Heart left ventricle (tissue), 16 donors: ENCODE measurements around the gene ADGRA1. TPM values are rescaled to one million over a fixed set of nuclear protein-coding genes. Genes with fewer than 3 reads are reported as not detected.
A peak's percentile ranks its signal among the peaks of the same experiment; 100 is the strongest.

Experiments
- ATAC-seq, 4 donors: fragments of 200-7000 bp; cut with Tn5 transposase; one replicate each; pipeline ENCODE4 v1.9.1; 2020 to 2022; ENCODE audit warnings: moderate library complexity in 4 of 4, mild to moderate bottlenecking in 3 of 4, moderate number of reproducible peaks in 1 of 4
- DNase-seq, 5 donors: peaks; one replicate each; pipeline ENCODE4 v3.0.0-alpha.2; 2020
- H3K27ac ChIP-seq, 12 donors: fragments of 200-600 bp; sonication (generic) in 4 of 12; one replicate each; pipeline versions ENCODE4 v1.5.0 to v1.8.0; 2016 to 2022; ENCODE audit warnings: mild to moderate bottlenecking in 2 of 12
- H3K27me3 ChIP-seq, 9 donors: fragments of 200-600 bp; sonication (generic) in 2 of 9; one replicate each; pipeline versions ENCODE4 v1.5.1 to v1.8.0; 2016 to 2022; ENCODE audit warnings: mild to moderate bottlenecking in 3 of 9
- H3K36me3 ChIP-seq, 9 donors: fragments of 200-600 bp; sonication (generic) in 2 of 9; one replicate each; pipeline versions ENCODE4 v1.5.0 to v1.8.0; 2018 to 2022; ENCODE audit warnings: mild to moderate bottlenecking in 2 of 9
- H3K4me1 ChIP-seq, 12 donors: fragments of 200-600 bp; sonication (generic) in 4 of 12; one replicate each; pipeline versions ENCODE4 v1.5.0 to v1.8.0; 2016 to 2022; ENCODE audit warnings: mild to moderate bottlenecking in 3 of 12
- H3K4me3 ChIP-seq, 12 donors: fragments of 200-600 bp; sonication (generic) in 4 of 12; one replicate each; pipeline versions ENCODE4 v1.5.0 to v1.8.0; 2017 to 2022; ENCODE audit warnings: mild to moderate bottlenecking in 9 of 12, moderate library complexity in 4 of 12
- H3K9me3 ChIP-seq, 12 donors: fragments of 200-600 bp; sonication (generic) in 4 of 12; one replicate each; pipeline versions ENCODE4 v1.5.0 to v1.8.0; 2016 to 2022; ENCODE audit warnings: mild to moderate bottlenecking in 1 of 12
- POLR2A ChIP-seq, 2 donors: fragments of 450-650 bp; IDR thresholded peaks; one replicate each; pipeline ENCODE4 v1.6.1; 2017; ENCODE audit warnings: antibody characterized with exemption in 2 of 2, mild to moderate bottlenecking in 2 of 2, moderate library complexity in 2 of 2
- WGBS, 4 donors: extraction: QIAGEN DNeasy Blood & Tissue Kit in 2 of 4; methylation state at CpG; one replicate each; pipeline versions ENCODE4 v1.1.5 to v1.1.7; 2013 to 2018; 5-methylcytosine and 5-hydroxymethylcytosine counted together
- intact Hi-C, 10 donors: fragments of 100-400 bp; cut with DNase I; formaldehyde crosslinking; loops; one replicate each; pipeline versions ENCODE4 v1.11.1 to v1.14.2; 2022
- polyA plus RNA-seq, 2 donors: library from polyadenylated mRNA; stranded (reverse); fragments of 200-250 nt; gene quantifications; one replicate each; pipeline ENCODE4 v1.2.3, GENCODE V29; 2013
- total RNA-seq, 9 donors: library from RNA; depleted of rRNA in 2 of 9; stranded (reverse); fragments of >200 nt in 2 of 9; fragmentation: NEBNext Ultra II Directional in 3 of 9; extraction: Animal tissue kit (Norgen Biotek cat#: 25700) in 3 of 9; gene quantifications; one replicate each; pipeline versions ENCODE4 v1.1.0 to v1.2.4, GENCODE V29; 2016 to 2023
- TF ChIP-seq, protein P1 (sequence below), 12 donors: fragments of 200-600 bp; sonication (generic) in 4 of 12; IDR thresholded peaks; one replicate each; pipeline versions ENCODE4 v1.5.0 to v1.8.0; 2018 to 2022; ENCODE audit warnings: antibody characterized with exemption in 12 of 12, mild to moderate bottlenecking in 5 of 12
- donor health status: ischemic (EF 13 %, LVEDD 7.1; RV severe dilation, severe dysfunction).
- donor health status: healthy with polysubstance abuse.
- donor health status: DM: no; HTN: yes; CAD: no.
- donor health status: DM: no; HTN: no; CAD: no.
- donor health status: ischemic (EF 25% LVEDD 6.9; RV normal size, moderate dysfunction).
- donor health status: ischemic (EF 25% LVEDD 5.7; RV mildly dilated, moderate dysfunction).
- donor health status: healthy.
- donor health status: DM: yes; HTN: yes; CAD: no.
- donor health status: ischemic (EF 35%, LVEDD 5.7; RV mildly dilated, moderate dysfunction).
- donor health status: nonischemic (EF 11% LVEDD 7.7; RV severe dilation, severe dysfunction).
- donor health status: DM: yes; HTN: yes; CAD: no.
- donor health status: PGD.
- donor health status: ischemic (EF 29% LVEDD 5.4; RV normal size, mild dysfunction).
- donor health status: nonischemic (EF 23%, LVEDD 6.1; RV moderate dilation, normal function).

Gene ADGRA1
- total and polyA plus RNA-seq, 11 donors = 0.03 to 0.19 (median 0.13) TPM; not detected in 8

DNA sequence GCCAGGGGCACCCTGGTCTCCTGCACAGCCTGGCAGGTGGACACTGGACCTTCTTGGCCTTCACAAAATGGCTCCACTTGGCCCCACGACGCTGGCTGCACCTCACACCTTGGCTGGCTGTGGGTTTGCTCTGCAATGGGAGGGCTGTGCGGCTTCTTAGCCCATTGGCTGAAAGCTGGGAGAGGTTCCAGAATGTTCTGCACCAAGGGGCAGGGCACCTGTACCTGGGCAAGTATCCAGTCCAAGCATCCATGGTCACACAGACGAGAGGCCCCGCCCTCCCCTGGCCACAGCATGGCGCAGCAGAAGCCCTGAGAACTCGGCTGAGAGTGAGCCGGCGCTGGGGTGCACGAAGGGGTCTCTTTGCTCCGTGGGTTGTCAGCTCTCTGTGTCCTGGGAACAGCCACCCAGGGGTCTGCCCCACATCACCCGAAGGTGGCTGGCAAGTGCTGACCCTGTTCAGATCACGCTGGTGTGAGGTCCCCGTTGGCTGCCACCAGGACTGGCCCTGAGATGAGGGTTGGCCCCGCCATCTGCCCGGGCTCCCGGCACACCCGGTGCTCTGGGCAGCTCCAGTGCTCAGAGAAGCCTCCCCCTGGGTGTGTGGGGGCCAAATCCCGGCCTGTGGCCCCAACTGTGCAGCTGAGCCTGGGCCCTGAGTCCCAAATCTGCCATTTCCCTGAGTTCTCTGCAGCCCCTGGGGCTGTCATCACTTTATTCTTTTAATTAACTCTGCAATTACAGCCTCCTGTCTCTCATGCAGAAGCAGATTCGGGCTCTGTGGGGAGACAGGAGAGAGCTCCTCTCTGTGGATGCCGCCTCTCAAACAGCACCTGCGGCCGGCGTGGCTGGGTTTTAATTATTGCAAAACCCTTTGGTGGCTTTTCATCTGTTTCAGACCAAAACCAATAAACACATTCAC, 19.4 kb upstream of the ADGRA1 start:
- peaks cover 0 to 4% (median 0%) of the 10 kb centered on the region in 12 donors for H3K4me1 ChIP-seq
- ATAC-seq (no peak), DNase-seq (no peak)
- intact Hi-C loops = no loop called here
- H3K27me3 ChIP-seq = peaks cover 0 to 35% (median 0%) of the 10 kb centered on the region in 9 donors
- H3K9me3 ChIP-seq = no peaks in the 10 kb centered on the region
- TF ChIP-seq, protein P1, sequence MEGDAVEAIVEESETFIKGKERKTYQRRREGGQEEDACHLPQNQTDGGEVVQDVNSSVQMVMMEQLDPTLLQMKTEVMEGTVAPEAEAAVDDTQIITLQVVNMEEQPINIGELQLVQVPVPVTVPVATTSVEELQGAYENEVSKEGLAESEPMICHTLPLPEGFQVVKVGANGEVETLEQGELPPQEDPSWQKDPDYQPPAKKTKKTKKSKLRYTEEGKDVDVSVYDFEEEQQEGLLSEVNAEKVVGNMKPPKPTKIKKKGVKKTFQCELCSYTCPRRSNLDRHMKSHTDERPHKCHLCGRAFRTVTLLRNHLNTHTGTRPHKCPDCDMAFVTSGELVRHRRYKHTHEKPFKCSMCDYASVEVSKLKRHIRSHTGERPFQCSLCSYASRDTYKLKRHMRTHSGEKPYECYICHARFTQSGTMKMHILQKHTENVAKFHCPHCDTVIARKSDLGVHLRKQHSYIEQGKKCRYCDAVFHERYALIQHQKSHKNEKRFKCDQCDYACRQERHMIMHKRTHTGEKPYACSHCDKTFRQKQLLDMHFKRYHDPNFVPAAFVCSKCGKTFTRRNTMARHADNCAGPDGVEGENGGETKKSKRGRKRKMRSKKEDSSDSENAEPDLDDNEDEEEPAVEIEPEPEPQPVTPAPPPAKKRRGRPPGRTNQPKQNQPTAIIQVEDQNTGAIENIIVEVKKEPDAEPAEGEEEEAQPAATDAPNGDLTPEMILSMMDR (IDR thresholded peaks at IDR 0.05) = no peak
- TF ChIP-seq POLR2A (IDR thresholded peaks at IDR 0.05) = no peak
- no peaks in the 10 kb centered on the region for H3K36me3 ChIP-seq
- no peak overlapping the region for H3K4me3 ChIP-seq
- WGBS, 4 donors = 82 to 84% (median 84%) methylated on average over 16 to 24 of the region's 24 CpGs
- no peak overlapping the region for H3K27ac ChIP-seq

DNA sequence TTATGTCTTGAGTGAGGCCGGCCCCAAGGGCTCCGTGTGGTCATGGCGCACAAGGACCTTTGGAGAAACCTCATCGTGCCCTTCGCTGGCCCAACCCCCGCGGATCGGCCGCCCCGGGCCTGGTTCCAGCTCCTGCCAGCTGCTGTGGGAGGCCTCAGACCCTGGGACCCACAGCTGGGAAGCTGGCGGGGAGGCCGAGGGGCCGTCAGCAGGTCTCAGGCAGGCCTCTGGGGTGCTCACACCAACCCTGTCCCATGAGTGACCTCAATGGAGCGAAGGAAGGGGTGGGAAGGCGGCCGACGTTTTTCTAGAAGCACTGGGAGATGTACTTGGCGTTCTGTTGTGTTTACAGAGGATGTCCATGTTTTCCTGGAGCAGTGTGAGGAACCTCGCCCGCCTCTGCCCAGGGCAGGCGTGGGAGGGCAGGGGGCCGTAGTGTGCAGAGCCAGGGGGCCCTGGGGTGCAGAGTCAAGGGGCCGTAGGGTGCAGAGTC, 18.6 kb upstream of the ADGRA1 start:
- Histone ChIP-seq H3K4me3 (no peak overlapping the region), H3K27me3 (peaks cover 0 to 40% (median 0%) of the 10 kb centered on the region in 9 donors), H3K36me3 (no peaks in the 10 kb centered on the region), H3K27ac (no peak overlapping the region), H3K4me1 (peaks cover 0 to 4% (median 0%) of the 10 kb centered on the region in 12 donors), H3K9me3 (no peaks in the 10 kb centered on the region)
- ATAC-seq (no peak), DNase-seq (no peak)
- 64 to 74% (median 69%) methylated on average over 20 to 23 of the region's 23 CpGs for WGBS, 4 donors
- intact Hi-C loops = no loop called here
- TF ChIP-seq POLR2A (IDR thresholded peaks at IDR 0.05) = no peak
- TF ChIP-seq, protein P1 (IDR thresholded peaks at IDR 0.05) = no peak

DNA sequence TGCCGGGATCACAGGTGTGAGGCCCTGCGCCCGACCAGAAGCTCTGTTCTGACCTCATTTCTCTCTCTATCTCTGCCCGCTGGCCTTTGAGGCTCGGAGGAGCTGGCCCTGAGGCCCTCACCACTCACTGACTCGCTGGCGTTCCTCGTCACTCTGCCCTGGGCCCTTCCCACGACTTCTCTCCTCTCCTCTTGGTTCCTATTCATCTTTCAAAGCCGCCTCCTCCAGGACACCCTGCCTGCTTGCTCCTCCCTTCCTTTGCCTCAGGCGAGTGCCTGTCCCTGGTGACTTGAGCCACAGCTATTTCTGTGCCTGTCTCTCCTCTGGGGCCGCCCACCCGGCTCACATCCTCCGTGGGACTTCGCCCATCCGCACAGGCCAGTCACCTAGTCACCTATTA, 17.3 kb upstream of the ADGRA1 start:
- no peak for ATAC-seq
- peaks cover 0 to 49% (median 6%) of the 10 kb centered on the region in 9 donors for H3K27me3 ChIP-seq
- 67 to 73% (median 72%) methylated on average over 16 of the region's 16 CpGs for WGBS, 4 donors

DNA sequence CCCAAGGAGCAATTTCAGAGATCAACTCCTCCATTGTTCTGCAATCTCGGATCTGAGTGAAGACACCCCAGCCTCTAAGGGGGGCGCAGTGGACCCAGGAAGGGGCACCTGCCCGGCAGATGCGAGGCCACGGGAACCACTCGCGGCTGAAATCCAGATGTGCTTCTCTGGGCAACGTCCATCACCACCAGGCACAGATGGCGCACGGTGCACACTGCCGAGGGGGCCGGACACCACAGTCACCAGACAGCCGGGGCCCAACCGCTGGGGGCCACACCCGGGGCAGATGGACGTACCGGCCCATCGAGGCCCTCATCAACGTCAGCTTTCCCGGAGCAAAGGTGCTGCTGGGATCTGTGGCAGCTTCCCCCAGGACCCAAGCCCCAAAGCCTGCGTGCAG, 16.9 kb upstream of the ADGRA1 start:
- Histone ChIP-seq H3K36me3 (no peaks in the 10 kb centered on the region), H3K27me3 (peaks cover 0 to 52% (median 7%) of the 10 kb centered on the region in 9 donors), H3K4me3 (no peak overlapping the region), H3K9me3 (no peaks in the 10 kb centered on the region), H3K27ac (no peak overlapping the region), H3K4me1 (peaks cover 0 to 4% (median 0%) of the 10 kb centered on the region in 12 donors)
- TF ChIP-seq, protein P1 (IDR thresholded peaks at IDR 0.05) = no peak
- TF ChIP-seq POLR2A (IDR thresholded peaks at IDR 0.05) = no peak
- intact Hi-C loops = no loop called here
- peak in 1 of 5 donors; percentile 55 for DNase-seq
- ATAC-seq = no peak
- 73 to 74% (median 74%) methylated on average over 19 to 21 of the region's 21 CpGs for WGBS, 4 donors

More for the DNA sequence above, 17.3 kb upstream of the ADGRA1 start:
- no peak for DNase-seq
- Histone ChIP-seq H3K4me1 (peaks cover 0 to 4% (median 0%) of the 10 kb centered on the region in 12 donors), H3K9me3 (no peaks in the 10 kb centered on the region), H3K4me3 (no peak overlapping the region), H3K27ac (no peak overlapping the region), H3K36me3 (no peaks in the 10 kb centered on the region)
- intact Hi-C loops = no loop called here
- TF ChIP-seq POLR2A (IDR thresholded peaks at IDR 0.05) = no peak
- TF ChIP-seq, protein P1 (IDR thresholded peaks at IDR 0.05) = no peak
